GM20431 (cell line): ENCODE measurements around the gene GAA.

Experiments used
- in situ Hi-C: fragments of 300-500 bp; cut with MseI, MboI; formaldehyde crosslinking; loops from one replicate; pipeline ENCODE4 v1.15.0; 2020; ENCODE audit warnings: low sequenced_read_pairs; ENCODE audit not compliant: unreplicated experiment

Gene GAA

DNA sequence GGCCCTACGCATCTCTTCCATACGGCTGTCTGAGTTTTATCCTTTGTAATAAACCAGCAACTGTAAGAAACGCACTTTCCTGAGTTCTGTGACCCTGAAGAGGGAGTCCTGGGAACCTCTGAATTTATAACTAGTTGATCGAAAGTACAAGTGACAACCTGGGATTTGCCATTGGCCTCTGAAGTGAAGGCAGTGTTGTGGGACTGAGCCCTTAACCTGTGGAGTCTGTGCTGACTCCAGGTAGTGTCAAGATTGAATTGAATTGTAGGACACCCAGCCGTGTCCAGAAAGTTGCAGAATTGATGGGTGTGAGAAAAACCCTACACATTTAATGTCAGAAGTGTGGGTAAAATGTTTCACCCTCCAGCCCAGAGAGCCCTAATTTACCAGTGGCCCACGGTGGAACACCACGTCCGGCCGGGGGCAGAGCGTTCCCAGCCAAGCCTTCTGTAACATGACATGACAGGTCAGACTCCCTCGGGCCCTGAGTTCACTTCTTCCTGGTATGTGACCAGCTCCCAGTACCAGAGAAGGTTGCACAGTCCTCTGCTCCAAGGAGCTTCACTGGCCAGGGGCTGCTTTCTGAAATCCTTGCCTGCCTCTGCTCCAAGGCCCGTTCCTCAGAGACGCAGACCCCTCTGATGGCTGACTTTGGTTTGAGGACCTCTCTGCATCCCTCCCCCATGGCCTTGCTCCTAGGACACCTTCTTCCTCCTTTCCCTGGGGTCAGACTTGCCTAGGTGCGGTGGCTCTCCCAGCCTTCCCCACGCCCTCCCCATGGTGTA lies 1.5 kb downstream of the GAA start:
- in situ Hi-C loops = no loop called here

DNA sequence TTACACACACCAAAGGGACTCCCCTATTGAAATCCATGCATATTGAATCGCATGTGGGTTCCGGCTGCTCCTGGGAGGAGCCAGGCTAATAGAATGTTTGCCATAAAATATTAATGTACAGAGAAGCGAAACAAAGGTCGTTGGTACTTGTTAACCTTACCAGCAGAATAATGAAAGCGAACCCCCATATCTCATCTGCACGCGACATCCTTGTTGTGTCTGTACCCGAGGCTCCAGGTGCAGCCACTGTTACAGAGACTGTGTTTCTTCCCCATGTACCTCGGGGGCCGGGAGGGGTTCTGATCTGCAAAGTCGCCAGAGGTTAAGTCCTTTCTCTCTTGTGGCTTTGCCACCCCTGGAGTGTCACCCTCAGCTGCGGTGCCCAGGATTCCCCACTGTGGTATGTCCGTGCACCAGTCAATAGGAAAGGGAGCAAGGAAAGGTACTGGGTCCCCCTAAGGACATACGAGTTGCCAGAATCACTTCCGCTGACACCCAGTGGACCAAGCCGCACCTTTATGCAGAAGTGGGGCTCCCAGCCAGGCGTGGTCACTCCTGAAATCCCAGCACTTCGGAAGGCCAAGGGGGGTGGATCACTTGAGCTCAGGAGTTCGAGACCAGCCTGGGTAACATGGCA lies 2.2 kb downstream of the GAA start:
- in situ Hi-C loops = no loop called here

DNA sequence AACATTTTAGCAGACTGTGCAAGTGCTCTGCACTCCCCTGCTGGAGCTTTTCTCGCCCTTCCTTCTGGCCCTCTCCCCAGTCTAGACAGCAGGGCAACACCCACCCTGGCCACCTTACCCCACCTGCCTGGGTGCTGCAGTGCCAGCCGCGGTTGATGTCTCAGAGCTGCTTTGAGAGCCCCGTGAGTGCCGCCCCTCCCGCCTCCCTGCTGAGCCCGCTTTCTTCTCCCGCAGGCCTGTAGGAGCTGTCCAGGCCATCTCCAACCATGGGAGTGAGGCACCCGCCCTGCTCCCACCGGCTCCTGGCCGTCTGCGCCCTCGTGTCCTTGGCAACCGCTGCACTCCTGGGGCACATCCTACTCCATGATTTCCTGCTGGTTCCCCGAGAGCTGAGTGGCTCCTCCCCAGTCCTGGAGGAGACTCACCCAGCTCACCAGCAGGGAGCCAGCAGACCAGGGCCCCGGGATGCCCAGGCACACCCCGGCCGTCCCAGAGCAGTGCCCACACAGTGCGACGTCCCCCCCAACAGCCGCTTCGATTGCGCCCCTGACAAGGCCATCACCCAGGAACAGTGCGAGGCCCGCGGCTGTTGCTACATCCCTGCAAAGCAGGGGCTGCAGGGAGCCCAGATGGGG lies 3.1 kb downstream of the GAA start:
- in situ Hi-C loops = no loop called here

- in situ Hi-C loops = no loop called here
These were observed 3.6 kb downstream of the GAA start for GRCh38 chr17:80104956-80105375.

DNA sequence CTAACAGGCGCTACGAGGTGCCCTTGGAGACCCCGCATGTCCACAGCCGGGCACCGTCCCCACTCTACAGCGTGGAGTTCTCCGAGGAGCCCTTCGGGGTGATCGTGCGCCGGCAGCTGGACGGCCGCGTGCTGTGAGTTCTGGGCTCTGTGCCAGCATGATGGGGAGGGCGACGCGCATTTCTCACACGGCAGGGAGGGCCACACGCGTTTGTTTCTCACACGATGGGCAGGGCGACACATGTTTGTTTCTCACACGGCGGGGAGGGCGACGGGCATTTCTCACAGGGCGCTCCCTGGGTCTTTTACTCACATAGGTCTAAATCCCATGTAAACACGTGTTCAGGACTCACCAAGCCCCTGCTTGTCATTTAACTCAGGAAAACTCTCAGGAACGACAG lies 4.4 kb downstream of the GAA start:
- in situ Hi-C loops = no loop called here

GRCh38 chr17:80106176-80106575 lies 4.8 kb downstream of the GAA start:
- in situ Hi-C loops = no loop called here

DNA sequence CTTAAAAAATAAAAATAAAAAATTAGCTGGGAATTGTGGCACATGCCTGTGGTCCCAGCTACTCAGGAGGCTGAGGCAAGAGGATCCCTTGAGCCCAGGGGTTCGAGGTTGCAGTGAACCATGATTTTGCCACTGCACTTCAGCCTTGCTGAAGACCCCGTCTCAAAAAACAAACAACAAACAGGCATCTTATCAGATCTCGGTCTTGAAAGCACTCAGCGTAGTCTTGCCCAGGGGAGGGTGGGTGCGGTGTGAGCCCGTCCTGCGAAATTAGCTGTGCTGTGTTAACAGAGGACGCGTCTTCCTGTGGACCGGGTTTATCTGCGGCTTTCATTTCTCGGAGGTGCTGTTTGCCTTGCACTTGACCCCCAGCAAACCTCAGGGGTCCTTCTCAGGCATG lies 5.4 kb downstream of the GAA start:
- in situ Hi-C loops = no loop called here

- in situ Hi-C loops = no loop called here
These were observed 6.0 kb downstream of the GAA start for GRCh38 chr17:80107231-80108021.

GRCh38 chr17:80108036-80108971 lies 6.9 kb downstream of the GAA start:
- in situ Hi-C loops = no loop called here

GRCh38 chr17:80109066-80109660 lies 7.8 kb downstream of the GAA start:
- in situ Hi-C loops = no loop called here

DNA sequence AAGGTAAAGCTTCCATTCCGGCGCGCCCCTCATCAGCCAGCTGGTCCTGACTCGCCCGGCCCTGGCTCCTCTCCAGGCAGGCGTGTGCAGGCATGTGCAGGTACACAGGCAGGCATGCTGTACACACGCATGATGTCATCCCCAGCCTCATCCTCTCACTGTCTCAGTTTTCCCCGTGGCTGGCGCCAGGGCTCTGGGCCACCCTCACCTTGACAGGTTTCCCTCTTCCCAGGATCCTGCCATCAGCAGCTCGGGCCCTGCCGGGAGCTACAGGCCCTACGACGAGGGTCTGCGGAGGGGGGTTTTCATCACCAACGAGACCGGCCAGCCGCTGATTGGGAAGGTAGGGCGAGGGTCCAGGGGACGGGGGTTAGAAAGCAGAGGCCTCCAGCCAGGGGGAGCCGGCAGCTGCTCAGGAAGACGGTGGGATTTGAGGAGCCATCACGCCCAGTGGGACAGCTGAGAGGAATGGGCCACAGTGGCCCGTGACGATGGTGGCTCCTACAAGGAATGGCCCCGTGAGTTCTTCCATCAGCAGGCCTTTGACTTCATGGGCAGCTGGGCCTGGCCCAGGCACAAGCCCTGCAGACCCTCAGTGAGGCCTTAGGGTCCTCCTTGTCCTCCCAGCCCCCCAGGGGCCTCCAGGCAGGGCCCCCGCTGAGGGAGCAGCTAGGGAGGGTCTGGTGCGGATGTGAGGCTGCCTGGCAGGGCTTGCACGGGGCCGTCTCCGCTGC lies 8.5 kb downstream of the GAA start:
- in situ Hi-C loops = no loop called here

GRCh38 chr17:80110447-80110812 lies 9.0 kb downstream of the GAA start:
- in situ Hi-C loops = no loop called here

DNA sequence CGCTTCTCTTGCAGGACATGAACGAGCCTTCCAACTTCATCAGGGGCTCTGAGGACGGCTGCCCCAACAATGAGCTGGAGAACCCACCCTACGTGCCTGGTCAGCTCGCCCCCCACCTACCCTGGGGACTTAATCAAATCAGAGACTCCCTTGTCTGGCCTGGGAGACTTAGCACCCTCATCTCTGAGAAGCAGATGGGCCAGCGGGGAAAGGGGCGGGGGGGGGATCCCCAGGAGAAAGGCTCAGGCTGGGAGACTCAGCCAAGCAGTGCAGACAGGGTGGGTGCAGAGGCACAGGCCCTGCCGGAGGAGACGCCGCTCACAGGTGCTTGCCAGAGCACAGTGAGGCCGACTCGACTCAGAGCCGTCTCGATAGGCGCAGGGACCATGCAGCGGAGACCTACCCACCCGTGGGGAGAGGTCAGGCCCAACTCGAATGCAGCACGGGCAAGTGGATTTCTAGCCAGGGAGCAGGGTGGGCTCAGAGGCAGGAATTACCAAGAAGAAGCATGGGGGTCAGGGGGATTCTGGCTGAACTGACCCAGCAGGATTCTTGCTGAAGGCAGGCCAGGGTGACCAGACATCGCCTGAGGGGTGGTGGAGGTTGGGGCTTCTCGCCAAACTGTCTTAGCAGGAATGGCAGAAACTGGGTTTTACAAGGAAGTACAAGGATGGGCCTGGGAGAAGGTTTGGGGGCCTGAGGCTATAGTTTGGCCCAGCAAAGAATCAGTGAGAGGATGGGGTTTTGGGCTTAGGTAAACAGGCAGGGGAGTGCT lies 9.7 kb downstream of the GAA start:
- in situ Hi-C loops = no loop called here

GRCh38 chr17:80111702-80112470 lies 10.5 kb downstream of the GAA start:
- in situ Hi-C loops = no loop called here

- in situ Hi-C loops = no loop called here
These were observed 11.2 kb downstream of the GAA start for GRCh38 chr17:80112471-80113032.

GRCh38 chr17:80113033-80113484 lies 11.7 kb downstream of the GAA start:
- in situ Hi-C loops = no loop called here

DNA sequence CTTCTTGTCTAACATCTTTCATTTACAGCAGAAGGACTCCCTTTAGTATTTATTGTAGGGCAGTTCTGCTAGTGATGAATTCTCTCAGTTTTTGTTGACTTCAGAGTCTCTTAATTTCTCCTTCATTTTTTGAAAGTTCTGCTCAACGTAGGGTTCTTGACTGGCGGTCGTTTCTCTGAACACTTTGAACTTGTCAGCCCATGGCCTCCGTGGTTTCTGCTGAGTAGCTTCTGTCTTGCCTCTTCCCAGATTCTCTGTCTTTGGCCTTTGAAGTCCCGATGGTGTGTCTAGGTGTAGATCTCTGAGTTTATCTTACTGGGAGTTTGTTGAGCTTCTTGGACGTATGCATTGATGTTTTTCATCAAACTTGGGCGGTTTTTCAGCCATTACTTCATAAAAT lies 13.4 kb downstream of the GAA start:
- in situ Hi-C loops = no loop called here
